ENCODE data around the gene MRGPRD.

MRGPRD gene

DNA sequence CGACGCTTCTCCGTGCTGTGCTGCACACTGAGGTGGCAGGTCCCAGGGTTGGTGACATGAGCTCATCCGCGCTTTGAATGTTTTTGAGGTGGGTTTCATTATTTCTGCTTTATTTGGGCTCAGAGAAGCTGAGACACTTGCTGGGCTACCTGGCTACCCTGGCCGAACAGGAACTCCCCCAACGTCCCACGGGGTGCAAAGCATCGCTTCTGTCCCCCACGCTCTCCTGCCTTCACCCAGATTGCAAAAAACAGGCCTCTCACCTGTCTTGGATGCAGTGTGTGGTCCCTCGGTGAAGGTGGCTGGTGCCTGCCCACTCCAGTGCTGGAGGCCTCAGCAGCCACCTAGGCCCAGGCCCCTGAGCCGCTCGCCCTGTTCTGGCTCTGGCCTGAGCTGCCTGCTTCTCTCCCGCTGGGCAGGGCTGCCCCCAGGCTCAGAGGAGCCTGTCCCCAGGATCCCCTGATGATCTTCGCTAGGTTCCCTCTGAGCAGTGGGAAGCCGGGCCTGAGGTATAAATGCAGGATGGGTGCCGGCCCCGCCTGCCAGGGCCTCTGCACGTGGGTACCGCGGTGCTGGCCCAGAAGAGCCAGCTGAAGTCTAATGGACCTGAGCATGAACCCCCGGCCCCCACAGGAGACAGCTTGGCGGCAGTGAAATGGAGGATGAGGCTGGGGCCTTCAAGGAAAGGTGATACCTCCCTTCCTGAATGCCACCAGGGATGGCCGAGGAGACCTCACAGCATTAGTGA is 15.8 kb upstream of the MRGPRD start:
- no peak for TF ChIP-seq POLR2A (IDR thresholded peaks at IDR 0.05; ENCODE audit: low read depth, low read length)
- TF ChIP-seq POLR2AphosphoS5 (IDR thresholded peaks at IDR 0.05; ENCODE audit: low read depth, low read length) = no peak
- TF ChIP-seq PAX5 (IDR thresholded peaks at IDR 0.05; ENCODE audit: insufficient read depth, low read length, severe bottlenecking) = no peak
- TF ChIP-seq SPI1 (IDR thresholded peaks at IDR 0.05; ENCODE audit: low read depth, low read length) = no peak
- TF ChIP-seq TAF1 (IDR thresholded peaks at IDR 0.05; ENCODE audit: low read depth, low read length) = no peak
- TF ChIP-seq POU2F2 (IDR thresholded peaks at IDR 0.05; ENCODE audit: low read depth, low read length) = no peak
- no peak for FAIRE-seq
- no peak for DNase-seq (ENCODE audit: insufficient read length, low spot score)

DNA sequence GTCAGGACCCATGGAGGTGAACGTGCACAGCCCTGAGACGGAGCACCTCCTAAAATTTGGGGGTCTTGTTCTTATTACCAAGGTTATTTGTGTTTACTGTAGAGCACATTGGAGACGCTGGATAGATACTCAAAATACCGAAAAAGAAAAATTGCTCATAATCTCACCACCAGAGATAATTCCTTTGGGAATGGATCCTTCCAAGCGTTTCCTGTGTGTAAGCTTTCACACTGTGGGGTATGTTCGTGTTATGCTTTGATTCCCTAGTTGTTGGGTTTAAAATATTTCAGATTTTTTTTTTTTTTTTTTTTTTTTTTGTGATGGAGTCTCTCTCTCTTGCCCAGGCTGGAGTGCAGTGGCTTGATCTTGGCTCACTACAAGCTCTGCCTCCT is 14.1 kb upstream of the MRGPRD start:
- FAIRE-seq (no peak), DNase-seq (ENCODE audit: insufficient read length, low spot score) (no peak)
- TF ChIP-seq TAF1 (IDR thresholded peaks at IDR 0.05; ENCODE audit: low read depth, low read length) (no peak), PAX5 (IDR thresholded peaks at IDR 0.05; ENCODE audit: insufficient read depth, low read length, severe bottlenecking) (no peak), SPI1 (IDR thresholded peaks at IDR 0.05; ENCODE audit: low read depth, low read length) (no peak), POLR2A (IDR thresholded peaks at IDR 0.05; ENCODE audit: low read depth, low read length) (no peak), POU2F2 (IDR thresholded peaks at IDR 0.05; ENCODE audit: low read depth, low read length) (no peak), POLR2AphosphoS5 (IDR thresholded peaks at IDR 0.05; ENCODE audit: low read depth, low read length) (no peak)

DNA sequence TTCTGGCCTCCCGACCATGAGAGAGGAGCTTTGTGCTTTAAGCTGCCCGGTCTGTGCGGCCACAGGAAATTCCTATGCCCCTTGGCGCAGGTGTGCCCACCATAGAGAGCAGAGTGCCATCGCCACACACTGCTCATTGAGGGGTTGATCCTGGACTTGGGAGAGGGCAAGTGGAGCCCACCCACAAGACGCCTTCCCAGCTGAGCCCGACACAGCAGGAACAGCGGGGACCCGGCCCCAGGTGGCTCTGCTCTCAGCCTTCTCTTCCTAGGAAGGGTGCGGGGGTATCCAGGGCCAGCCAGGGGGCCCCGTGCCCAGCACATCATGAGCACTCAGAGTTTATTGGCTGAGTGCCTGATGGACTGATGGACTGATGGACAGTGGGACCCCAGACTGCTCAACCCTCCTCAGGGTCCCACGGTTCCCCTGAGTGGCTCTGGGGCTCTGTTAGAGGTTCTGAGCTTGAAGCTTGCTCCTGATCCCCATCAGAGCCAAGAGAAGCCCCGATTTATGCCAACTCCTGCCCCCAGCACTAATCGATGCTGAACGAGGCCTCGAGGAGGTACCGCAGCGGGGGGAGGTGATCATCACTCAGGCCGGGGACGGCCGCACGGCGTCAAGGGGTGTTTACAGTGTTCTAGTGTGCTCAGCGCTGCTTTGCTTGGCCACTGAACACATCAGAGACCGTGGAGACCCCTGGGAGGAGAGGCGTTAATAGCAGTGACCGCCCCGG is 13.5 kb upstream of the MRGPRD start:
- FAIRE-seq = no peak
- no peak for DNase-seq (ENCODE audit: insufficient read length, low spot score)
- TF ChIP-seq POLR2AphosphoS5 (IDR thresholded peaks at IDR 0.05; ENCODE audit: low read depth, low read length) (no peak), TAF1 (IDR thresholded peaks at IDR 0.05; ENCODE audit: low read depth, low read length) (no peak), POU2F2 (IDR thresholded peaks at IDR 0.05; ENCODE audit: low read depth, low read length) (no peak), SPI1 (IDR thresholded peaks at IDR 0.05; ENCODE audit: low read depth, low read length) (no peak), PAX5 (IDR thresholded peaks at IDR 0.05; ENCODE audit: insufficient read depth, low read length, severe bottlenecking) (no peak), POLR2A (IDR thresholded peaks at IDR 0.05; ENCODE audit: low read depth, low read length) (no peak)

DNA sequence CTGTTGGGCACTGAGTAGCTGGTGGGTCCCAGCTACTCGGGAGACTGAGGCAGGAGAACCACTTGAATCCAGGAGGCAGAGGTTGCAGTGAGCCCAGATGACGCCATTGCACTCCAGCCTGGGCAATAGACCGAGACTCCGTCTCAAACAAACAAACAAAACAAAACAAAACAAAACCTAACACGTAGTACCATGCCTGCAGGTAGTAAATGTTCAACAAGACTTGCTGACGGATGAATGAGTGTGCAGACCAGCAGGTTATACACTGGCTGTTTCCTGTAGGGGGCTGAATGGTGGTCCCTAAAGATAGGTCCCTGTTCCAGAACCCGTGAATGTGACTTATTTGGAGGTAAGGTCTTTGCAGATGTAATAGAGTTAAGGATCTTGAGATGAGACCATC is 12.8 kb upstream of the MRGPRD start:
- FAIRE-seq (no peak), DNase-seq (ENCODE audit: insufficient read length, low spot score) (no peak)
- TF ChIP-seq POLR2A (IDR thresholded peaks at IDR 0.05; ENCODE audit: low read depth, low read length) (no peak), SPI1 (IDR thresholded peaks at IDR 0.05; ENCODE audit: low read depth, low read length) (no peak), POLR2AphosphoS5 (IDR thresholded peaks at IDR 0.05; ENCODE audit: low read depth, low read length) (no peak), POU2F2 (IDR thresholded peaks at IDR 0.05; ENCODE audit: low read depth, low read length) (no peak), PAX5 (IDR thresholded peaks at IDR 0.05; ENCODE audit: insufficient read depth, low read length, severe bottlenecking) (no peak), TAF1 (IDR thresholded peaks at IDR 0.05; ENCODE audit: low read depth, low read length) (no peak)

DNA sequence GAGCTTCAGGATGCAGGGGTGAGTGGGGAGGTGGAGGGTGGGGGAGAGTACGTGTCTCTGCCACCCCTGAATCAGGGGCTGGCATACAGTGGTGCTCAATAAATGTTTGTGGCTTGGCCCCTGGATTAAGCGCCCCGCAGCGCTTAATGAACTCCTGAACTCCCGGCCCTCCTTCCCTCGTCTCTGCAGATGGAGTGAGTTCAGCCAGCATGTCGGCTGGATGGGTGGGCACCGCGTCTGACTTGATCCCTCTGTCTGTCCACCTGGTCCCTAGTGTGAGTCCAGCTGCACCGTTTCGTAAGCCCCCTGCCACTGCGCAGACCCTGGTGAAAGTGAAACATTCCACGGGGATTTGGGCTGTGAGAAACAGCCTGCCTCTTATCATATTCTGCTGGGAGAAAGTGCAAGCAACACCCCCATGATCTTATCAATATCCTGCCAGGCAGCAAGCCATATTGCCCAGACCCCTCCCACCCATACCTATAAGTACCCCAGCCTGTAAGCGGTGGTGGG is 12.0 kb upstream of the MRGPRD start:
- TF ChIP-seq POLR2AphosphoS5 (IDR thresholded peaks at IDR 0.05; ENCODE audit: low read depth, low read length) (no peak), POU2F2 (IDR thresholded peaks at IDR 0.05; ENCODE audit: low read depth, low read length) (no peak), POLR2A (IDR thresholded peaks at IDR 0.05; ENCODE audit: low read depth, low read length) (no peak), TAF1 (IDR thresholded peaks at IDR 0.05; ENCODE audit: low read depth, low read length) (no peak), SPI1 (IDR thresholded peaks at IDR 0.05; ENCODE audit: low read depth, low read length) (no peak), PAX5 (IDR thresholded peaks at IDR 0.05; ENCODE audit: insufficient read depth, low read length, severe bottlenecking) (no peak)
- DNase-seq (ENCODE audit: insufficient read length, low spot score) = no peak

DNA sequence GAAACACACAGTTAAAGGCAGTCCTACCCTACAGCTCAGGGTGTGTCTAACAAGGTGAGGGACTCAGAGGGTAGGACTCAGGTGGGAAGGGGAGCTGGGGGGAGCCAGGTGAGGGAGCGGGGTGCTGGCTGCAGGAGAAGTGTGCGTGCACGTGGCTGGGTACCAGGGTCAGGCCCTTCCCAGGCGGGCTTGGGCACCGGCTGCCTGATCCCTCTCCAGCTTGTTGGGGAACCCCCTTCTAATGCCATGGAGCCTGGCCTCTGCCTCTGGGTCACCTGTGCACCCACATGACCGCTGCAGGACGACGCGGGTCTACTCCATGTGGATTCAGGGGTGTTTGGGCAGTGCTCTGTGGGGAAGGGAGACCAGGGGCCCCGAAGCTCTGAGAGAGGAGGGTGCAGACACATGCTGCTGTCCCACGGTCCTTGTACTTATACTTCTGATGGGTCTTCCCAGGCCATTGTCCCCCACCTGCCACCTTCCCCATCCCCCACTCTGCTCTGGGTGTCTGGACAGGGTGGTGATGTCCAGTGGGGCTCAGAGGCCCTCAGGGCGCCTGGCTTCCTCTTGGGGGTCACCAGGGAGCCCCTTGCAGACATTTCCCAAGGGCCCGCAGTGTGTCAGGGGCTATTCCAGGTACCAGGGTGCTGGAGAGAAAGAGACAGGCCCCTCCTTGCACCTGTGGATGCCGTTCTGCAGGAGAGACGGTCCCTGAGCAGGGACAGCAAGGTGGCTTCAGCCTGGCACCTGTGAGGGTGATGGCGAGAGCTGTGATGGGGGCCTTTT is 10.4 kb upstream of the MRGPRD start:
- DNase-seq (ENCODE audit: insufficient read length, low spot score) = no peak
- FAIRE-seq = no peak
- no peak for TF ChIP-seq POLR2AphosphoS5 (IDR thresholded peaks at IDR 0.05; ENCODE audit: low read depth, low read length)
- no peak for TF ChIP-seq TAF1 (IDR thresholded peaks at IDR 0.05; ENCODE audit: low read depth, low read length)
- TF ChIP-seq POU2F2 (IDR thresholded peaks at IDR 0.05; ENCODE audit: low read depth, low read length) = no peak
- no peak for TF ChIP-seq PAX5 (IDR thresholded peaks at IDR 0.05; ENCODE audit: insufficient read depth, low read length, severe bottlenecking)
- TF ChIP-seq POLR2A (IDR thresholded peaks at IDR 0.05; ENCODE audit: low read depth, low read length) = no peak
- no peak for TF ChIP-seq SPI1 (IDR thresholded peaks at IDR 0.05; ENCODE audit: low read depth, low read length)

More for the DNA sequence above, 12.0 kb upstream of the MRGPRD start:
- FAIRE-seq = no peak

DNA sequence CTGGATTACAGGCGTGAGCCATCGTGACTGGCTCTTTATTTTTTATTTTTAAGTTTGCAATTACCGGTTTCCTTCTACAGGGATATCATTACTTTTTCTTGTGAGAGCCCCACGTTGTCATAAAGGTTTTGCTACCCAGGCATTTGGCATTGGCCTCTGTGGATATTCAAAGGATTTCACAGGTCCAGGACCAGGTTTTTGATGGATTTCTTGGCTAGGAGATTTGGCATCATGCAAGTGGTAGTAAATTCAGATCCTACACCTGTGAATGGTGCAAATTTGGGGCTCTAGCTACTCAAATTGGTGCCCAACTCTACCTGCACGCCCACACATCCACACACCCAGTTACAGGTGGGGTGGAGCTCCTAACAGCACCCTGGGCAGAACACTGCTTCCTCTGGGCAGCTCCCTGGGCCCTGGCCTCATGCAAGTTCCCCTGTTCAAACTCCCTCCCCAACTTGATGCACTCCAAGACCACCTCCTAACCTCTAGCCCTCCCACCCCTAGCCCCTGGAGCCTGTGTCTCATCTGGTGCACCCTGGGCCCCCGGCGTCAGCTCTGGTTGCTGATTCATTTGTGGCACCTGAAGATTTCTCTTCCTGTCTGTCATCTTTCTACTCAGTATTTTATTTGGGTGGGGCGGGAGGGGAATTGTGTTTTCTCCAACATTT is 9.3 kb upstream of the MRGPRD start:
- no peak for TF ChIP-seq POLR2A (IDR thresholded peaks at IDR 0.05; ENCODE audit: low read depth, low read length)
- no peak for TF ChIP-seq POU2F2 (IDR thresholded peaks at IDR 0.05; ENCODE audit: low read depth, low read length)
- no peak for TF ChIP-seq SPI1 (IDR thresholded peaks at IDR 0.05; ENCODE audit: low read depth, low read length)
- no peak for TF ChIP-seq PAX5 (IDR thresholded peaks at IDR 0.05; ENCODE audit: insufficient read depth, low read length, severe bottlenecking)
- no peak for TF ChIP-seq POLR2AphosphoS5 (IDR thresholded peaks at IDR 0.05; ENCODE audit: low read depth, low read length)
- TF ChIP-seq TAF1 (IDR thresholded peaks at IDR 0.05; ENCODE audit: low read depth, low read length) = no peak
- FAIRE-seq = no peak
- no peak for DNase-seq (ENCODE audit: insufficient read length, low spot score)

DNA sequence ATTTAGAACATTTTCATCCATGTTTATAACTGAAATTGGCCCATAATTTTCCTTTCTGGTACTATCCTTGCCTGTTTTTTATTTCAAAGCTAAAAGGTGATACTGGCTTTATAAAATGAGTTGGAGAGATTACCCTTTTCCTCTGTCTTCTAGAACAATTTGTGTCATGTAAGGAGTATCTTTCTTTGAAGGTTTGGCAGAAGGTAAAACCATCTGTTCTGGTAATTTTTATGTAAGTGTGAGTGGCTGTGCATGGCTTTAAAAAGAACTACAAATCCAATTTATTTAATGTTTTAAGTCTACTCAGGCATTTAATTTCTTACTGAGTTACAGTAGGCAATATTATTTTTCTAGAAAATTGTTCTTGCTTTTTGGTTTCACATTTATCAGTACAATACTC is 7.7 kb upstream of the MRGPRD start:
- TF ChIP-seq POU2F2 (IDR thresholded peaks at IDR 0.05; ENCODE audit: low read depth, low read length) (no peak), PAX5 (IDR thresholded peaks at IDR 0.05; ENCODE audit: insufficient read depth, low read length, severe bottlenecking) (no peak), POLR2AphosphoS5 (IDR thresholded peaks at IDR 0.05; ENCODE audit: low read depth, low read length) (no peak), SPI1 (IDR thresholded peaks at IDR 0.05; ENCODE audit: low read depth, low read length) (no peak), POLR2A (IDR thresholded peaks at IDR 0.05; ENCODE audit: low read depth, low read length) (no peak), TAF1 (IDR thresholded peaks at IDR 0.05; ENCODE audit: low read depth, low read length) (no peak)
- FAIRE-seq = no peak
- DNase-seq (ENCODE audit: insufficient read length, low spot score) = no peak
